ENCODE results near the gene ODF2.
"Not testable (repeated sequence)": the region's sequence is repeated elsewhere in the genome, so short reads cannot be mapped to it uniquely, and the experiment has no call there.

The ODF2 gene

GRCh38 chr9:128420060-128420650, 35.7 kb upstream of the ODF2 start:
- H3K4me3 ChIP-seq (replicated peaks; ENCODE audit: low read depth, low read length) = peak overlapping the region; percentile 77
- TF ChIP-seq CTCF (IDR thresholded peaks at IDR 0.05; ENCODE audit: low read length, missing control alignments) = peak; percentile 36
- DNase-seq (ENCODE audit: low read depth) = peak; percentile 63

GRCh38 chr9:128420651-128421481, 34.9 kb upstream of the ODF2 start, which contains the start of gene CERCAM:
Gene CERCAM, plus strand, starts transcription at chr9:128420857. Its CDS starts 21 bp downstream, at chr9:128420878.
- peak within 1 kb of the TSS; percentile 77 for H3K4me3 ChIP-seq (replicated peaks; ENCODE audit: low read depth, low read length)
- peak; percentile 39 for DNase-seq (ENCODE audit: low read depth)
- TF ChIP-seq CTCF (IDR thresholded peaks at IDR 0.05; ENCODE audit: low read length, missing control alignments) = no peak

- peak overlapping the region; percentile 77 for H3K4me3 ChIP-seq (replicated peaks; ENCODE audit: low read depth, low read length)
- TF ChIP-seq CTCF (IDR thresholded peaks at IDR 0.05; ENCODE audit: low read length, missing control alignments) = no peak
- no peak for DNase-seq (ENCODE audit: low read depth)
Measured at GRCh38 chr9:128421482-128421996, 34.3 kb upstream of the ODF2 start.

- peak overlapping the region; percentile 77 for H3K4me3 ChIP-seq (replicated peaks; ENCODE audit: low read depth, low read length)
- DNase-seq (ENCODE audit: low read depth) = not testable (repeated sequence)
Measured at GRCh38 chr9:128422022-128422782, 33.6 kb upstream of the ODF2 start.

GRCh38 chr9:128422783-128423150, 33.0 kb upstream of the ODF2 start:
- TF ChIP-seq CTCF (IDR thresholded peaks at IDR 0.05; ENCODE audit: low read length, missing control alignments) = no peak
- no peak overlapping the region for H3K4me3 ChIP-seq (replicated peaks; ENCODE audit: low read depth, low read length)
- no peak for DNase-seq (ENCODE audit: low read depth)

GRCh38 chr9:128423356-128423755, 32.5 kb upstream of the ODF2 start:
- not testable (repeated sequence) for DNase-seq (ENCODE audit: low read depth); H3K4me3 ChIP-seq (replicated peaks; ENCODE audit: low read depth, low read length)

DNA sequence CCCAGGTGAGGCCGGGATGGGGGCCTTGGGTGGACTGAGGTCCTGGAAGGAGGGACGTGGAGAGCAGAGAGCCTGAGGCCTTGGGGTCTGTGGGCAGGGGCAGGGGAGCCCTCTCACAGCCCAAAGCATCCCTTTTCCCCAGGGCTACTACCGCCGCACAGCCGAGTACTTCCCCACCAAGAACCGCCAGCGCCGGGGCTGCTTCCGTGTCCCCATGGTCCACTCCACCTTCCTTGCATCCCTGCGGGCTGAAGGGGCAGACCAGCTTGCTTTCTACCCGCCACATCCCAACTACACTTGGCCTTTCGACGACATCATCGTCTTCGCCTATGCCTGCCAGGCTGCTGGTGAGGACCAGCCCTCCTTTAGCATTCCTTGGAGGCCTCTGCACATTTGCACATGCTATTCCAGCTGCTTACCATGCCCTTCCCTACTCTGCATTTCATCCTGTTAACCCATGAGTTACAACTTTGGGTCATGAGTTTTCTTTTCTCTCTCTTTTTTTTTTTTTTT, 31.5 kb upstream of the ODF2 start:
- no peak overlapping the region for H3K4me3 ChIP-seq (replicated peaks; ENCODE audit: low read depth, low read length)
- no peak for TF ChIP-seq CTCF (IDR thresholded peaks at IDR 0.05; ENCODE audit: low read length, missing control alignments)
- no peak for DNase-seq (ENCODE audit: low read depth)

Data from fibroblast of pulmonary artery (primary cell).